ENCODE measurements around the gene SULT4A1.

Gene SULT4A1

DNA sequence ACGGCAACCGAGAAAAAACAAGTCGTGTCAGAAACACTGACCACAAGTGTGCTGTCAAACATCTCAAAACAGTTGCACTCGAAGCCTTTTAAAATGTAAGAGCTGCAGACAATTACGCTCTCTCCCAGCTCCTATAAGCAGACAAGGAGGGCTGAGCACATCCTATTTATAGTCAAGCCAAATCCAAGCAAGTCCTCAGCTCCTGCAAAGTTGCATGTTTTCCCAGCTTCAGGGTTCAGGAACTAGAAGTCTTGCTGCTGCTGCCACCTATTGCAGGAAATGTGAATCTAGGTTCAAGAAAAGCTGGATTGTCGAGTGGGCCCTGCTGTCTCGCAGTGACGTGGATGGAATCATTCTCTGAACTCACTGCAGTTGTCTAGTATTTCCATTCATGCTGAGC is 65.7 kb downstream of the SULT4A1 start:
- no peak for DNase-seq

DNA sequence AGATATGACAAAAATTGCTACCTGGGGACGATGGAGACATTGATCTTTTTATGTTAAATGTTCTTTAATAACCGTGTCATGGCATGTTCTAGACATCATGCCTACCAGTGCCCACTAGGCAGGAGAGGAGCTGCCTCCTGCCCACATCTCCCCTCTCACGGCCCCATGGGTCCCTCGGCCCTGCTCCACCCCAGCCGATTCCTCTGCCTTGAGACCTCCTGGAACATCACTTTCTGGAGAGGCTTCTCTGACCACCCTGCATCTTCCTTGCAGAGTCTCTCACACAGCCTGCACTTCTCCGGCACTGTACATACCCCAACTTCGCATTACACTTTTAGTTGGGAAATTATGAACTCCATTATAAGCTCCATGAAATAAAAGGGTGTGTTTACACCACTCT is 67.0 kb downstream of the SULT4A1 start:
- no peak for DNase-seq

DNA sequence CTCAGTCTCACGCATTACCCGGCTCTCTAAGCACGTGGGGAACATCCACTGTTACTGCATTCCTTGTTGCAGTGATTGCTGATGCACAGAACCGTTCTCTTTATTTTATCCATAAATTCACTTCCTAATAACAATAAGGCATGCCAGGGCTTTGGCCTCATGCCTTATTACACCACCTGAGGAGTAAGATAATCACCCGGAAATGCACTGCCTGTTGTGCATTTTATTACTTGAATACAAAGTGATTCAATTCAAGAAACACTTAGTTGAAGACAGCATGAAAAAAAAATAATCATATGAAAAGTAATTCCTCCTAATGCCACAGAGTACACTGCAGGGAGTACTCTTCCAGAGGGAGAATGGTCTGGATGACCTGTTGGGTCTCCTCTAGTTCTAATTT is 69.4 kb downstream of the SULT4A1 start:
- no peak for DNase-seq

DNA sequence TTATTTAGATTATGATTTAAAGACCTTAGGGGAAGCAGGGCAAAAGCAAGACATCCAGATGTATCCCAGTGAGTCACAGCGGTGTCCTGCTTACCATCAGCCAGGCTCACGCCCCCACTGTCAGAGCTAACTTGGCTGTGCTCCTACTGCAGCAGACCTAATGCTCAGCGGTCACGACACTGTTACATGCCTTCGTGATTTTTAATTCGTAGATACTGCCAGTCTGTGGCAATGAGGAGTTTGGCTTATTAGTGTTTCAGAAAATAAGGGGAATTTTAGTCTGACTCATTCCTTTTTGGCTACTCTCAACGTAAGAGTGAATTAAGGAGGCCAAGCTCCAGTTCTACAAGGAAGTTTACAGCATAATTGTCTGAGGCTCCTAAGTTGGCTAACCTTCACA is 72.9 kb downstream of the SULT4A1 start:
- DNase-seq, result no peak

DNA sequence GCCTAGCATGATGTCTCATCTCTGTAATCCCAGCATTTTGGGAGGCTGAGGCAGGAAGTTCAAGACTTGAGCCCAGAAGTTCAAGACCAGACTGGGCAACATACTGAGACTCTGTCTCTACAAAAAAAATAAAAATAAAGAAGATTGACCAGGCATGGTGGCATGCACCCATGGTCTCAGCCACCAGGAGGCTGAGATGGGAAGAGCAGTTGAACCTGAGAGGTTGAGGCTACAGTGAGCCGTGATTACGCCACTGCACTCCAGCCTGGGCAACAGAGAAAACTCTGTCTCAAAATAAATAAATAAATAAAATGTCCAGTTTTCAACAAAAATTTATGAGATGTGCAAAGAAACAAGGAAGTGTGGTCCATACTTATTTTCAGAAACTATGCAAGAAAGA is 78.5 kb downstream of the SULT4A1 start:
- DNase-seq, result no peak

DNA sequence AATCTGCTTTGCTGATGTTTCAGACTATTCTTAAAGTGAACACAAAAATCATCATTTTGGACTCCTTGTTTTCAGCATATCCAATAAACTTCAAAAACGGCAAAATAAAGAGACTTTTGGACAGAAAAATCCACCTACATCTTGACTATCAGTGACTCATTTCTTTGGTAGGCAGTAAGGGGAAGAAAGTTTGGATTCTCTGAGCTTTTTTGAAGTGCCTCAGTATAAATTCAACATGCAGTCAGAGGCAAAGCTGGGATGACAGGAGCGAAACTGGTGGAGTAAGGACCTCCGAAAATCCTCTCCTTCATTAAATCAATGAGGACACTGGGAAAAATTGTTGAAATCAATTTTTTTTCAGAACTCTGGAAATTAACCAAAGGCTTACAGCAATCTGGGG is 79.9 kb downstream of the SULT4A1 start:
- DNase-seq, result no peak

DNA sequence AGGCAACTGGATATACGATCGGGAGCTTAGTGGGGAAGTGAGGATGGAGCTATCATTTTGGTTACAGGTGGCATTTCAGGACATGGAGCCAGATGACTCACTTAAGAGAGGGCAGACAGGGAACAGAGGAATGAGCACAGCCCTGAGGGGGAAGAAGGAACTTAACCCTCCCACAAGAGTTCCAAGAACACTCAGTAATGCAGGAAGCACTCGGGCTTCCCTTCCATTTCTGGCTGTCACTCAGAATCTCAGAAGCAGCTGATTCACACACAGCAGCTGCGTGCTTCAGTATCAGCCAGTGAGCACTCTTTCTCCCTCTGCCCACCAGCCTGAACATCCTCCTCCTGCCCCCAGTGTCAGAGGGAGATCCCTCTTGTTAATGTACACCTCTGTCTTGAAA is 85.0 kb downstream of the SULT4A1 start:
- no peak for DNase-seq

DNA sequence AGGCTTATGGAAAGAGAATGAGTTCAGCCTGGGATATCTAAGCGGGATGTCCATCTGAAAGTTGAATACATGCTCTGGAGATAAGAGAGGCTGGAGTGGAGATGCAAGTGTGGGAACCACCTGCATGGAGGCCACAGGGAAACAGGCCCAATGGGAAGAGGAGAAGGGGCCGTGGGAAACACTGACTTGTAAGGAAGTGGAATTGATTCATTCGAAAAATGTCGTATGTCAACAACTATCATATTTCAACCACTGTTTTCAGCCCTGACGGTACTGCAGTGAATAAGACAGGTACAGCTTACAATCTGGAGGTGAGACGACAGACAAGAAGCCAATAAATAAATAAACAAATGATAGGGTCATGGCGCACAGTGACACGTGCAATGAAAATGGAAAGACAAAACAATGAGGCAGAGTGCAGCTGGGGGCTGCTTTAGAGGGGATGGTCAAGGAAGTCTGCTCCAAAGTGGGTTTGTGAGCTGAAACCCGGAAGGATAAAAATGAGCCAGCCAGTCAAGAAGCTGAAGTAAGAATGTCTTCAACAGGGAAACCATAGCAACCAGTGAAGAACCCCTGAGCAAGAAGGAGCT is 86.1 kb downstream of the SULT4A1 start:
- no peak for DNase-seq

Measured in stimulated activated CD4-positive, alpha-beta T cell treated with anti-CD3 and anti-CD28 coated beads, Interleukin-4, amount 100 ng/mL, for 4 hours (primary cell).